Astrocyte (in vitro differentiated cells and primary cell): ENCODE data around the gene MALAT1. TPM values are rescaled to one million over a fixed set of nuclear protein-coding genes. Genes with fewer than 3 reads are reported as not detected.

Experiments used
- DNase-seq: peaks from one replicate; pipeline ENCODE4 v3.0.0-alpha.2; 2010; ENCODE audit warnings: low read depth
- FAIRE-seq: peaks from 2 replicates; lab custom pipeline; 2011; peaks lifted over from hg19 to GRCh38; lab: Jason Lieb, UNC
- H2AFZ ChIP-seq: 2 replicates; pipeline ENCODE4 v1.6.0; 2012; ENCODE audit warnings: low read depth, low read length, inconsistent platforms
- H3K27ac ChIP-seq: 2 replicates; pipeline ENCODE4 v1.5.1; 2011; ENCODE audit warnings: low read depth, low read length, inconsistent platforms
- H3K27me3 ChIP-seq: 2 replicates; pipeline ENCODE4 v1.6.0; 2011; ENCODE audit warnings: low read length, inconsistent platforms; ENCODE audit not compliant: insufficient read depth
- H3K36me3 ChIP-seq: 2 replicates; pipeline ENCODE4 v1.5.1; 2011; ENCODE audit warnings: low read length, inconsistent platforms; ENCODE audit not compliant: insufficient read depth
- H3K4me1 ChIP-seq: 2 replicates; pipeline ENCODE4 v1.5.1; 2011; ENCODE audit warnings: low read length, inconsistent platforms; ENCODE audit not compliant: insufficient read depth
- H3K4me2 ChIP-seq: 2 replicates; pipeline ENCODE4 v1.6.0; 2012; ENCODE audit warnings: low read length, inconsistent platforms
- H3K4me3 ChIP-seq: 2 replicates; pipeline ENCODE4 v1.5.1; 2011; ENCODE audit warnings: low read depth, mild to moderate bottlenecking, low read length, inconsistent platforms; ENCODE audit not compliant: insufficient read depth
- H3K79me2 ChIP-seq: 2 replicates; pipeline ENCODE4 v1.6.0; 2012; ENCODE audit warnings: mild to moderate bottlenecking, low read length, inconsistent platforms; ENCODE audit not compliant: insufficient read depth
- H3K9ac ChIP-seq: 2 replicates; pipeline ENCODE4 v1.6.0; 2012; ENCODE audit warnings: mild to moderate bottlenecking, low read length, inconsistent platforms
- H3K9me3 ChIP-seq: 2 replicates; pipeline ENCODE4 v1.5.1; 2012; ENCODE audit warnings: low read depth, mild to moderate bottlenecking, low read length, inconsistent platforms; ENCODE audit not compliant: insufficient read depth
- H4K20me1 ChIP-seq: 2 replicates; pipeline ENCODE4 v1.6.0; 2012; ENCODE audit warnings: low read length, inconsistent platforms; ENCODE audit not compliant: insufficient read depth
- H3K27ac Mint-ChIP-seq: one replicate; pipeline ENCODE4 v1.8.0; 2021; ENCODE audit warnings: mild to moderate bottlenecking, mixed read lengths; ENCODE audit not compliant: unreplicated experiment
- H3K27me3 Mint-ChIP-seq: one replicate; pipeline ENCODE4 v1.8.0; 2021; ENCODE audit warnings: low read depth, mixed read lengths; ENCODE audit not compliant: unreplicated experiment
- H3K36me3 Mint-ChIP-seq: one replicate; pipeline ENCODE4 v1.8.0; 2021; ENCODE audit warnings: low read depth, mixed read lengths; ENCODE audit not compliant: unreplicated experiment
- H3K4me1 Mint-ChIP-seq: one replicate; pipeline ENCODE4 v1.8.0; 2021; ENCODE audit warnings: low read depth, mixed read lengths; ENCODE audit not compliant: unreplicated experiment
- H3K4me3 Mint-ChIP-seq: one replicate; pipeline ENCODE4 v1.8.0; 2021; ENCODE audit warnings: mild to moderate bottlenecking, moderate library complexity, mixed read lengths; ENCODE audit not compliant: unreplicated experiment
- H3K9me3 Mint-ChIP-seq: one replicate; pipeline ENCODE4 v1.8.0; 2021; ENCODE audit warnings: mild to moderate bottlenecking, mixed read lengths; ENCODE audit not compliant: unreplicated experiment
- CTCF ChIP-seq: IDR thresholded peaks from 2 replicates; pipeline ENCODE4 v1.5.1; 2011; ENCODE audit warnings: low read depth, mild to moderate bottlenecking, inconsistent platforms, low read length, moderate library complexity; ENCODE audit not compliant: insufficient read depth
- EZH2 ChIP-seq: IDR thresholded peaks from 2 replicates; pipeline ENCODE4 v1.6.1; 2012; ENCODE audit warnings: mild to moderate bottlenecking, low read length, inconsistent platforms; ENCODE audit not compliant: insufficient read depth
- total RNA-seq: library from RNA; stranded (reverse); gene quantifications from 2 replicates; pipeline ENCODE4 v1.2.1, GENCODE V29; 2021

MALAT1 gene
- total RNA-seq, 1 donor from 2014 or later = 8,991 TPM

- Histone ChIP-seq H3K27ac (no peak overlapping the region), H3K9me3 (no peaks in the 10 kb centered on the region), H3K27me3 (no peaks in the 10 kb centered on the region), H4K20me1 (peaks cover 70% of the 10 kb centered on the region), H3K36me3 (peaks cover 9% of the 10 kb centered on the region), H3K79me2 (no peaks in the 10 kb centered on the region), H2AFZ (no peak overlapping the region), H3K4me2 (no peak overlapping the region), H3K4me3 (no peak overlapping the region), H3K4me1 (peaks cover 8% of the 10 kb centered on the region), H3K9ac (no peak overlapping the region)
- Mint-ChIP-seq H3K27me3 (peaks cover 25% of the 10 kb centered on the region), H3K36me3 (peaks cover 12% of the 10 kb centered on the region), H3K27ac (no peak overlapping the region), H3K4me1 (peaks cover 4% of the 10 kb centered on the region), H3K4me3 (no peak overlapping the region), H3K9me3 (peaks cover 4% of the 10 kb centered on the region)
- DNase-seq (no peak), FAIRE-seq (no peak)
- TF ChIP-seq EZH2 (no peak), CTCF (no peak)
Measured at GRCh38 chr11:65542738-65543390, 44.0 kb downstream of the MALAT1 start.

- no peak overlapping the region for H3K9ac ChIP-seq
- H3K79me2 ChIP-seq = peaks cover 6% of the 10 kb centered on the region
- H3K4me1 ChIP-seq = peaks cover 7% of the 10 kb centered on the region
- H3K4me3 Mint-ChIP-seq = peak overlapping the region; percentile 36
- no peaks in the 10 kb centered on the region for H3K9me3 ChIP-seq
- H3K4me3 ChIP-seq = no peak overlapping the region
- no peak overlapping the region for H2AFZ ChIP-seq
- H3K4me1 Mint-ChIP-seq = peaks cover 2% of the 10 kb centered on the region
- peaks cover 75% of the 10 kb centered on the region for H4K20me1 ChIP-seq
- peaks cover 16% of the 10 kb centered on the region for H3K36me3 ChIP-seq
- DNase-seq (no peak), FAIRE-seq (no peak)
- H3K36me3 Mint-ChIP-seq = peaks cover 26% of the 10 kb centered on the region
- H3K27me3 ChIP-seq = no peaks in the 10 kb centered on the region
- TF ChIP-seq EZH2 = no peak
- TF ChIP-seq CTCF = no peak
- H3K27ac ChIP-seq = no peak overlapping the region
- peaks cover 39% of the 10 kb centered on the region for H3K27me3 Mint-ChIP-seq
- H3K9me3 Mint-ChIP-seq = peaks cover 7% of the 10 kb centered on the region
- H3K27ac Mint-ChIP-seq = no peak overlapping the region
- H3K4me2 ChIP-seq = no peak overlapping the region
Measured at GRCh38 chr11:65545853-65546216, 47.0 kb downstream of the MALAT1 start.

GRCh38 chr11:65546217-65546958 is 47.5 kb downstream of the MALAT1 start:
- no peaks in the 10 kb centered on the region for H3K27me3 ChIP-seq
- peaks cover 2% of the 10 kb centered on the region for H3K4me1 Mint-ChIP-seq
- H3K79me2 ChIP-seq = peaks cover 6% of the 10 kb centered on the region
- peaks cover 7% of the 10 kb centered on the region for H3K9me3 Mint-ChIP-seq
- H3K4me1 ChIP-seq = peaks cover 1% of the 10 kb centered on the region
- no peak for FAIRE-seq
- peaks cover 17% of the 10 kb centered on the region for H3K36me3 ChIP-seq
- H3K4me3 Mint-ChIP-seq = peak overlapping the region; percentile 36
- H3K4me3 ChIP-seq = no peak overlapping the region
- peaks cover 43% of the 10 kb centered on the region for H3K27me3 Mint-ChIP-seq
- no peak overlapping the region for H3K27ac ChIP-seq
- no peak overlapping the region for H2AFZ ChIP-seq
- H3K9me3 ChIP-seq = no peaks in the 10 kb centered on the region
- H3K36me3 Mint-ChIP-seq = peaks cover 27% of the 10 kb centered on the region
- H4K20me1 ChIP-seq = peaks cover 77% of the 10 kb centered on the region
- DNase-seq = no peak
- TF ChIP-seq CTCF (no peak), EZH2 (no peak)
- H3K27ac Mint-ChIP-seq = no peak overlapping the region
- no peak overlapping the region for H3K4me2 ChIP-seq
- no peak overlapping the region for H3K9ac ChIP-seq
